Melanocyte of skin (primary cell): ENCODE measurements around the gene LYPD8. TPM values are rescaled to one million over a fixed set of nuclear protein-coding genes. Genes with fewer than 3 reads are reported as not detected.

Experiments
- small RNA-seq, 2 donors: library from RNA; depleted of rRNA; stranded (forward); fragments of <200 nt; gene quantifications; one replicate each; pipeline ENCODE3, GENCODE V24; 2012
- total RNA-seq, 2 donors: library from RNA; depleted of rRNA; stranded (reverse); fragments of >200 nt; gene quantifications; 2 replicates each; pipeline ENCODE4 v1.2.3, GENCODE V29; 2012

Gene LYPD8, protein sequence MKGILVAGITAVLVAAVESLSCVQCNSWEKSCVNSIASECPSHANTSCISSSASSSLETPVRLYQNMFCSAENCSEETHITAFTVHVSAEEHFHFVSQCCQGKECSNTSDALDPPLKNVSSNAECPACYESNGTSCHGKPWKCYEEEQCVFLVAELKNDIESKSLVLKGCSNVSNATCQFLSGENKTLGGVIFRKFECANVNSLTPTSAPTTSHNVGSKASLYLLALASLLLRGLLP
- under 1 TPM; 0.33 to 0.34 TPM for total RNA-seq

DNA sequence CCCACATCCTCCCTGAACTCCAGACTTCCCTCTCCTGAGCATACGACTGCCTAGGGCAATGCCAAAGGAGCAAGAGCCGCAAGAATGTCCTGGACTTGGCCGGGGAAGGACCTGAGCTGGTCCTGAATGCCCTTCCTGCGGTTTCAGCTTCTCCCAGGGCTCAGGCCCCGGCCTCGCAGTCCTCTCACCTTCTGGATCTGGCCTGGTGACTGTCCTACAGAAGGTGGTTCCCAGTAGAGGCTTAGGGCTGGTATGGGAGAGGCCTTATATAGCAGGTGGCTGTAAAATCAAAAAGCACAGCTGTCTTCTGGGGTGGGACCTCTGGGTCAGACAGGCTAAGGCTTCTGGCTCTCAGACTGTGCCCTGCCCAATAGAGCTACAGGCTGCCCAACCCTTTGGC, at the start of gene LYPD8:
TSS of gene LYPD8 (minus strand) at position 243 of the 400 bp plus-strand sequence. CDS start 4,678 bp downstream, outside the sequence.

DNA sequence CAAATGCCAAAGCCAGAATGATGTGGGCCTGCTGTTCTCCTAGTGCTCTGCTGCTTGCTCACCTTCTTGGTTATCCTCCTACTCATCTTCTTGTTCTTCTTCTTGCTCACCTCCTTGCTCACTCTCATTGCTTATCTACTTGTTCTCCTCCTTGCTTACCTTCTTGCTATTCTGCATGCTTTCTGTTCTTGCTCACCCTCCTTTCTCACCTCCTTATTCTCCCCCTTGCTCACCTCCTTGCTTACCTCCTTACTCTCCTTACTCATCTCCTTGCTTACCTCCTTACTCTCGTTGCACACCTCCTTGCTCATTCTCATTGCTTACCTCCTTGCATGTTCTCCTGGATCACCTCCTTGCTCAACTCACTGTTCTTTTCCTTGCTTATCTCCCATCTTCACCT, 52.8 kb downstream of the LYPD8 start, which contains the start of gene OR14I1:
TSS of gene OR14I1 (minus strand) at position 53 of the 400 bp plus-strand sequence.

Small RNAs within 50 kb of the gene (small RNA-seq; reads per million reads assigned to genes)
- gene AHCYP8, result 0 reads per million in 2 donors

Other genes starting within 250 kb of the LYPD8 start
- not detected for gene OR2G6, start 247.7 kb downstream of the LYPD8 start, total RNA-seq
- not detected for gene OR2T29, start 193.0 kb downstream of the LYPD8 start, total RNA-seq
- gene OR2T34, start 181.0 kb downstream of the LYPD8 start, total RNA-seq, result not detected
- gene OR2T10, start 158.1 kb downstream of the LYPD8 start, total RNA-seq, result not detected
- not detected for gene OR2T11, start 120.7 kb downstream of the LYPD8 start, total RNA-seq
- not detected for gene OR2T35, start 110.5 kb downstream of the LYPD8 start, total RNA-seq
- gene OR2T27, start 100.2 kb downstream of the LYPD8 start, total RNA-seq, result not detected
- gene OR14I1, start 53.0 kb downstream of the LYPD8 start, total RNA-seq, result not detected
- gene SH3BP5L, start 70.2 kb upstream of the LYPD8 start, total RNA-seq, result 10 to 100 TPM; 17.6 to 21.7 TPM
- gene ZNF672, start 82.5 kb upstream of the LYPD8 start, total RNA-seq, result 10 to 100 TPM; 22.0 to 23.3 TPM
- gene ZNF692, start 103.3 kb upstream of the LYPD8 start, total RNA-seq, result 10 to 100 TPM; 19.0 to 24.1 TPM
- 1 to 10 TPM; 4.7 to 4.8 TPM for gene PGBD2, start 150.5 kb upstream of the LYPD8 start, total RNA-seq